GM18517 (cell line): ENCODE data around the gene APOA5.
"Not testable (repeated sequence)": the region's sequence is repeated elsewhere in the genome, so short reads cannot be mapped to it uniquely, and the experiment has no call there.

Source experiments
- ATAC-seq: cut with Tn5 transposase; IDR thresholded peaks from one replicate; pipeline ENCODE4 v1.9.1; 2021; ENCODE audit warnings: mild to moderate bottlenecking, moderate library complexity; ENCODE audit not compliant: unreplicated experiment

APOA5 gene

GRCh38 chr11:116801662-116802061, 10.0 kb upstream of the APOA5 start:
- not testable (repeated sequence) for ATAC-seq

- ATAC-seq = no peak
These were observed 8.9 kb upstream of the APOA5 start for GRCh38 chr11:116800610-116801009.

- no peak for ATAC-seq
These were observed 6.7 kb upstream of the APOA5 start for GRCh38 chr11:116798368-116798767.

GRCh38 chr11:116797816-116798215, 6.1 kb upstream of the APOA5 start:
- no peak for ATAC-seq

- no peak for ATAC-seq
These were observed 4.9 kb upstream of the APOA5 start for GRCh38 chr11:116796548-116796947.

- no peak for ATAC-seq
These were observed 3.2 kb upstream of the APOA5 start for GRCh38 chr11:116794851-116795250.

GRCh38 chr11:116793772-116794097, 2.1 kb upstream of the APOA5 start:
- no peak for ATAC-seq

GRCh38 chr11:116792869-116793771, 1.4 kb upstream of the APOA5 start:
- ATAC-seq = no peak

GRCh38 chr11:116792144-116792868, 627 bp upstream of the APOA5 start:
- ATAC-seq = no peak

- no peak for ATAC-seq
These were observed 472 bp downstream of the APOA5 start for GRCh38 chr11:116791002-116791812.

GRCh38 chr11:116790167-116791001, 1.3 kb downstream of the APOA5 start:
- no peak for ATAC-seq

GRCh38 chr11:116788975-116789374, 2.7 kb downstream of the APOA5 start:
- no peak for ATAC-seq

- no peak for ATAC-seq
These were observed 3.1 kb downstream of the APOA5 start for GRCh38 chr11:116788534-116788933.

GRCh38 chr11:116787786-116788486, 3.7 kb downstream of the APOA5 start, which contains the start of gene ZPR1:
Gene ZPR1, minus strand, starts transcription at chr11:116788023. Its CDS starts 33 bp downstream, at chr11:116787990.
- ATAC-seq = peak; percentile 76

- no peak for ATAC-seq
These were observed 4.3 kb downstream of the APOA5 start for GRCh38 chr11:116787436-116787785.

GRCh38 chr11:116786966-116787365, 4.7 kb downstream of the APOA5 start:
- ATAC-seq = no peak

- no peak for ATAC-seq
These were observed 5.4 kb downstream of the APOA5 start for GRCh38 chr11:116786326-116786725.

GRCh38 chr11:116782728-116783127, 9.0 kb downstream of the APOA5 start:
- ATAC-seq = no peak

GRCh38 chr11:116778556-116778955, 13.1 kb downstream of the APOA5 start:
- ATAC-seq = no peak

- no peak for ATAC-seq
These were observed 14.6 kb downstream of the APOA5 start for GRCh38 chr11:116777056-116777455.
